MM.1S (cell line): ENCODE data around the gene CAPRIN1.

ENCODE experiments used
- EZH2phosphoT487 ChIP-seq: fragments of 300-600 bp; sonication (generic); IDR thresholded peaks from 2 replicates; pipeline ENCODE4 v1.6.1; 2018; ENCODE audit warnings: antibody characterized with exemption, low read length
- TF ChIP-seq, protein P1 (sequence below): fragments of 300-600 bp; sonication (generic); IDR thresholded peaks from 2 replicates; pipeline ENCODE4 v1.5.1; 2016; ENCODE audit warnings: antibody characterized with exemption, low read length, mixed read lengths

DNA sequence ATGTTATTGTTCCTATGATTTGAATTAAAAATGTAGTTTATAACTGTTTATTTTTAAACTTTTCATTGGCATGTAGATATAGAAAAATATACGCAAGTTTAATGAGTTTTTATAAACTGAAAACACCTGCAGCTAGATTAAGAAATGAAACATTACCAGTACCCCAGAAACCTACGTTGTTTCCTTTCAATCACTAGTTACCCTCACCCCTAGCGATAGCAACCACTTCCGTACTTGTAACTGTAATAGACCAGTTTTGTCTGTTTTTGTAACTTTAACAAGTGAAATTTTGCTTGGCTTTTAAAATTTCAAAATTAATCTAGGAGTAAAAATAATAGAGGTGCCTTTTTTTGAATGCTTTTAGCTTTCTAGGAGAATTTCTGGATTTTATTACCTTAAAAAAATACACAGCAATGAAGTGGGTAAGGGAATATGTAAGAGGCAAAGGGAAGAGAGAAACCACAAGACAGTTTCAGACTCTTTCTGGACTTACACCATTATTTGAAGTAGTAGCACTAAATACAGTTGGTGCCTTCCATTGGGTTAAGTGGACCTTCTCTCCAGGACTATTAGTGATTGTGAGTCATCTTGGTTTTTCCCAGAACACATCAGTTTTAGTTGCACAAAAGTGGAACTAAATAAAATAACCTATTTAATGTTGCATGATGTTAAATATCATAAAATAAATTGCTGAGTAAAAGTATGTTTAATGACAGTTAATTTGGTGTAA is 35.2 kb downstream of the CAPRIN1 start:
- TF ChIP-seq, protein P1, sequence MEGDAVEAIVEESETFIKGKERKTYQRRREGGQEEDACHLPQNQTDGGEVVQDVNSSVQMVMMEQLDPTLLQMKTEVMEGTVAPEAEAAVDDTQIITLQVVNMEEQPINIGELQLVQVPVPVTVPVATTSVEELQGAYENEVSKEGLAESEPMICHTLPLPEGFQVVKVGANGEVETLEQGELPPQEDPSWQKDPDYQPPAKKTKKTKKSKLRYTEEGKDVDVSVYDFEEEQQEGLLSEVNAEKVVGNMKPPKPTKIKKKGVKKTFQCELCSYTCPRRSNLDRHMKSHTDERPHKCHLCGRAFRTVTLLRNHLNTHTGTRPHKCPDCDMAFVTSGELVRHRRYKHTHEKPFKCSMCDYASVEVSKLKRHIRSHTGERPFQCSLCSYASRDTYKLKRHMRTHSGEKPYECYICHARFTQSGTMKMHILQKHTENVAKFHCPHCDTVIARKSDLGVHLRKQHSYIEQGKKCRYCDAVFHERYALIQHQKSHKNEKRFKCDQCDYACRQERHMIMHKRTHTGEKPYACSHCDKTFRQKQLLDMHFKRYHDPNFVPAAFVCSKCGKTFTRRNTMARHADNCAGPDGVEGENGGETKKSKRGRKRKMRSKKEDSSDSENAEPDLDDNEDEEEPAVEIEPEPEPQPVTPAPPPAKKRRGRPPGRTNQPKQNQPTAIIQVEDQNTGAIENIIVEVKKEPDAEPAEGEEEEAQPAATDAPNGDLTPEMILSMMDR, result no peak
- no peak for TF ChIP-seq EZH2phosphoT487
